GM19193 (cell line): ENCODE data around the gene NBEAL1.

Experiments used
- POLR2A ChIP-seq: IDR thresholded peaks from 4 replicates; pipeline ENCODE4 v1.6.1; 2011; ENCODE audit not compliant: insufficient read depth, insufficient read length; ENCODE audit errors: extremely low read depth

The NBEAL1 gene

DNA sequence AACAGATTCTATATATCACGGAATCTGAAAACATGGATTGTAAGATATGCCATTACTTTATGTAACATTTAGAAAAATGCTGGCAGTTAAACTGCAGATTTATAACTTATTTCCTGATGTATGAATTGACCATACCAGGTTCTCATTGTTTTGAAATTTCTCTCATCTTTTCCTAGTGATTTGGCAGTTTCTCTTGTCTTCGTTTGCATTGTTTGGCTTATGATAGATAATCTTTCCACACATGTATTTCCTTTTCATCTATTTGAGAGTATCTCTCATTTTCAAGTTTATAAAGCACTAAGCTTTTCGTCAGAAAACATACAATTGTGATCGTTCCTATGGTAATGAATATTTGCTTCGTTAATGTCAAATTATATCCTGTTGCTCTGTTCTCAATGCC lies 16.3 kb downstream of the NBEAL1 start:
- no peak for TF ChIP-seq POLR2A

DNA sequence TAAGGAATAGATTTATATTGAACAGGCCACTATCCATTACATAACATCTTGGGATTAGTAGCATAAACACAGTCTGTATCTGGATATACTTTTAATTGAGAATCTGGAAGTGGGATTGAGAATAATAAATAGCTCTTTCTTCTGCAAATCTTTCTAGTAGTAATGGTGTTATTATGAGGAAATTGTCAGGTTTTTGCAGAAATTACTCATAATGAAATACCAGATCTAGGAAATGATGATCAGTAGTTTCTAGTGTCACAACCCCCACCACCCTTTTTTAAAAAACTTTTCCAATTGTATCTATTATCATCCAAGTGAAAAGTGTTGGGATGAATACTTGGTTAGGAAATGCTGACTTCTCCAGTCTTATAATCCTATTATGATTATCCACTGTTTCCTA lies 18.7 kb downstream of the NBEAL1 start:
- no peak for TF ChIP-seq POLR2A

DNA sequence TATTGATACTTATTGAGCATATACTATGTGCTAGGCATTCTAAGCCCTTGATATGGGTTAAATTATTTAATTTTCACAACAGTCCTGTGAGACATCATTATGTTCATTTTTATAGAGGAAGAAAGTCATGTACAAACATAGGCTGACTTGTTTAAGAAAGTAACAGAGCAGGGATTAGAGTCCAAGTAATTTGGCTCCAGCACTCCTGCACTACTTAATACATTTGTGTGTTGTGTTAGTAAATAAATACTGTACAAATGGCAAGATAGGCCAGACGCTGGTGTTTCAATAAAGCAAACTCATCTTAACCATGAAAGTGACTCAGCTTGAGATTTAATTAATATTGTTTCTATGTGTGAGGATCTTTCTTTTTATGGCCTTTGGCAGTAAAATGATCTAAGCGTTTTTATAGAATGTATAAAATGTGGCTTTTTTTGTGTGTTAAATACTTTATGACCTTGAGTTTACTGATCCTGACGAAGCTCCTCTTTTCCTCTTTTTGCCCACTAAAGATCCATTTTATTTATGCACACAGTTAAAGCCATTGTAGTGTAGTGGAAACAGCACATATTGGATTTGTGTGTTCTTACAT lies 21.3 kb downstream of the NBEAL1 start:
- no peak for TF ChIP-seq POLR2A

DNA sequence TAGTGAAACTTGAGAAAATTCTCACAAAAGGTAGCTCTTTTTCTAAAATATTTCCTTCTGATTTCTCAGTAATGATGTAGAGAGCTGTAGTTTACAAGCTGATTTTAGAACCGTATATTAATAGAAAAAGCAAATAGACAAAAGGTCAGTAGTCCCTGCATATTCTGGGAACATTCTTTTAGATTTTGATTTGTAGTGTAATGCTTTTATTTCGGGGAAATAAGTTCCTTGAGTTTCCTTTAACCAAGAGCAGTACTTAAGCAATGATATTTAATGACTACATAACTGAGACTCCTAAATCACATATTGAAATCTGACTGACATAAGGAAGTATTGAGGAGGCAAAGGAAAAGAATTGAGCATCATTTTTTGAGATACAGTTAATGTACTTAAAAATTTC lies 22.4 kb downstream of the NBEAL1 start:
- TF ChIP-seq POLR2A, result no peak

DNA sequence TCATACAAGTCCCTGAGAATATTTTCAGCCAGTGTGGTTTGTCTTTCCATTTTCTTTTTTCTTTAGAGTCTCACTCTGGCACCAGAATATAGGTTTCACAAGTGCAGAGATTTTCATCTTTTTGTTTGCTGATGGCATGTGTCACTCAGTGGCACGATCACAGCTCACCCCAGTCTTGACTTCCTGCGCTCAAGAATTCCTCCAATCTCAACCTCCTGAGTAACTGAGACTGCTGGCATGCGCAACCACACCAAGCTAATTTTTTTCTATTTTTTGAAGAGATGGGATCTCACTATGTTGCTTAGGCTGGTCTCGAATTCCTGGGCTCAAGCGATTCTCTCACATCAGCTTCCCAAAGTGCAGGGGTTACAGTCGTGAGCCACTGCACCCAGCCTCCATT lies 23.9 kb downstream of the NBEAL1 start:
- TF ChIP-seq POLR2A, result no peak

DNA sequence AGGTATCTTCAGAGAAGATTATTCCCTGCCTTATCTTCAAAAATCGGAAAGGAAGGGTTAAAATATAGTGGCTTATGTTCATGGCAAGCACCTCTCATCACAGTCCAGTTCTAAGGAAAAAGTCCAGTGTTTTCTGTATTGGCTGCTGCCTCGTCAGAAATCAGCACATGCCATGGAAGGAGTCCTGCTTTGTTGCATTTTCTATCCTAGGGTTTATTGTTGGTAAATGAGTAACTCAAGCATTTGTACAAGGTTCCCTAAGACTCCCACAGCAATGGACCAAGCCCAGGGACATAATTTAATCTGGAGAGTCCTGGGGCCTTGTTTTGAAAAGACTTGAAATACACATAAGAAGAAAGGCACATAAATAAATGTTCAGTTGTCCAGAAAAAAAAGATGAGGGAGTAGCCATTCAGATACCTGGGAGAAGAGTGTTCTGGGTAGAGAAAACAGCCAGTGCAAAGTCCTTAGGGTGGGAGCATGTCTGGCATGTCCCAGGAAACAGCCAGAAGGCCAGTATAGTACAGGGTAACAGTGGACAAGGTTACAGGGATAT lies 26.4 kb downstream of the NBEAL1 start:
- TF ChIP-seq POLR2A, result no peak

DNA sequence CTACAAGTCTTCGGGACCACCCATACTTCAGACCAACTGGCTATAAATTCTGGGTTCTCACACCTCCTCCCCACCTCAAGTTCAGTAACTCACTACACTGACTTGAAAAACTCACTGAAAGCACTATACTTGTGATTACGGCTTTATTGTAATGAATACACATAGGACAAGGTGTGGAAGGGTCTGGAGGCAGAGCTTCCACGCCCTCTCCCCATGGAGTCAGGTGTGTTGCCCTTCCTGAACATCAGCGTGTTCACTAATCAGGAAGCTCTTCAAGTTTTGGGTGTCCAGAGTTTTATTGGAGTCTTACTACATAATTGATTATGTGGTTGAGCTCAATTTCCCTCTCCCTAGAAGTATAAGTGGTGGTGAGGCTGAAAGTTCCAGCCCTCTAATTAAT lies 27.5 kb downstream of the NBEAL1 start:
- no peak for TF ChIP-seq POLR2A

DNA sequence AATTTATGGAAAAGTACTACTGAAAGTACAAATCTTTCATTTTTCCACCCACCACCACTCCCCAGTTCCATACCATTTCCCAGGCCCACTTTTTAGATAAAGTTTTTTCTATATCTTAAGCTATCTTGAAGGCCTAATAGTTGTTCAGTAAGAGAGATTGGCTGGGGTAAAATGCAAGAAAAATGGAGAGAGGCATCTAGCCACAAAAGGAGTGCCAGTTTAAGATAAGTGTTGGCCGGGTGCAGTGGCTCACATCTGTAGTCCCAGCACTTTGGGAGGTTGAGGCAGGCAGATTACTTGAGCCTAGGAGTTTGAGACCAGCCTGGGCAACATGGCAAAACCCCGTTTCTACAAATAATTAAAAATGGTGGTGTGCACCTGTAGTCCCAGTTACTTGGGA lies 28.6 kb downstream of the NBEAL1 start:
- TF ChIP-seq POLR2A, result no peak

DNA sequence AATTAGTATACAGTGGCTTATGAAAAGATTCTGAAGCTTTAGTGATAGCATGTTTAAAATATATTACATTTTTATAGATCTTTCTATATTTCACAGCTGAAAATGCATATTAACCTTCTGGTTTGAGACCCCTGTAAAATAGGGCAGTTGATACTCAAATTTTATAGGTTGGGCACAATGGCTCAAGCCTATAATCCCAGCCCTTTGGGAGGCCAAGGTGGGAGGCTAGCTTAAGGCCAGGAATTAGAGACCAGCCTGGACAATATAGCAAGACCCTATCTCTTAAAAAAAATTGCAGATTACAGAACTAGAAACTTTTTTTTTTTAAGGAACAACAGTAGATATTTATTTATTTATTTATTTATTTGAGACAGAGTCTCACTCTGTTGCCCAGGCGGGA lies 31.2 kb downstream of the NBEAL1 start:
- TF ChIP-seq POLR2A, result no peak

DNA sequence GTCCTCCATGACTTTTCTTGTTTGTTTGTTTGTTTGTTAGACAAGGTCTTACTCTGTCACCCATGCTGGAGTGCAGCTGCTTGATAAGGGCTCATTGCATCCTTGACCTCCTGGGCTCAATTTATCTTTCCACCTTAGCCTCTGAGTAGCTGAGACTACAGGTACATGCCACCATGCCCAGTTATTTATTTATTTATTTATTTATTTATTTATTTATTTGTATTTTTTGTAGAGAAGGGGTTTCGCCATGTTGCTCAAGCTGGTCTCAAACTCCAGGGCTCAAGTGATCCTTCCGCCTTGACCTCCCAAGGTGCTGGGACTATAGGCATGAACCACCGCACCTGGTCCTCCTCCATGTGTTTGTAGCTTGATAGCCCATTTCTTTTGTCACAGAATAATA lies 37.9 kb downstream of the NBEAL1 start:
- TF ChIP-seq POLR2A, result no peak

DNA sequence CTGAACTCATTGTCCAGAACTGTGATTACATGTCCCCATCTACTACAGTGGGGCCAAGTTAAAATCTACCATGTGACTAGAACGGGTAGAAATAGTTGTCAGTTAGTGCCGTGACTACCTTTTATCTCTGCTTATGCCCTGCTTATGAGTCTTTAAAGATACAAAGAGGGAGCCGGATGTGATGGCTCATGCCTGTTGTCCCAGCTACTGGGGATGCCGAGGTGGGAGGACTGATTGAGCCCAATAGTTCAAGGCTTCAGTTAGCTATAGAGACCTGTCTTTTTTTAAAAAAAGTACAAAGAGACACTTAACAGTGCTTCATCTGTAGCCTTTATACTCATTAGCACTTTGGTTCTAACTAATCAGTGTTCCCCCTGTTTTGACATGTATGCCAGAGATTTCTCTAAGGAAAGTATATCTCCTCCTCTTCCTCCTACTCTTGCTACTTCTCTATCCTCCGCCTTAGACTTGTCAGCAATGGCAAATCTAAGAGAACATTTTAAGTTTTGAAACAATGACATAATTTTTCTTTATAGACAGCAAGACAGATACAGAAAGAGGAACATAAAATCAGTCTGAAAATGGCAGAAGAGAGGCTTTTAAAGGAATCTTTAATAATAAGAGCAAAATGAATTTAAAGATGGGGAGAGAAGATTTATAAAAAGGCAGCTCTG lies 45.0 kb downstream of the NBEAL1 start:
- no peak for TF ChIP-seq POLR2A

DNA sequence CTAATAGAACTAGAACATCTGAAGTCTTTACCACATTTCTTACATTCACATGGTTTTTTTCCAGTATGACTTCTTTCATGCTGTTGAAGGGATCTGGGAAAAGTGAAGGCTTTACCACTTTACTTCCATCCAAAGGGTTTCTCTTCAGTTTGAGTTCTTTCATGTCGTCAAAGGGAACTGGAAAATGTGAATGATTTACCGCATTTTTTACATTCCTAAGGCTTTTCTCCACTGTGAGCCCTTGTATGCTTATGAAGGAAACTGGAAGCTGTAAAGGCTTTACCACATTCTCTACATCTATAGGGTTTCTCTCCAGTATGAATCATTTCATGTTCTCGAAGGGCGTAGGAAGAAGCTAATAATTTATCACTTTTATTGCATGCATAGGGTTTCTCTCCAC lies 46.7 kb downstream of the NBEAL1 start:
- TF ChIP-seq POLR2A, result no peak

DNA sequence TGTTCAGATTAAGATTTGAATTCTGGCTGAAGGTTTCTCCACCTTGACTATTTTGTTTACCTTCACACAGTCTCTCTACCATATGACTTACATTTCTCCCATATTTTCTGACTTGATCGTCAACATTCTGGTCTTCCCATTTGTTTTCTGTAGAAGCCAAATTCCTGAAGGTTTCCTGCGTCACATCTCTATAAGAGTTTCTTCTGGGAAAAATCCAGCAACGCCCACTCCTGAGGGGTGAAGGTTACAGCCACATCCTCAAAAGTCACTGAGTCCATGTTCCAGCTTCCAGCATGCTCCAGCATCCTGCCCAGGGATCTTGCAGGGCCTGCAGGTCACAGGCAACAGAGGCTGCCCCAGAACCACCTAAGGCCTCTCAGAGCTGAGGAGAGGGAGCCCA lies 47.5 kb downstream of the NBEAL1 start:
- TF ChIP-seq POLR2A, result no peak

DNA sequence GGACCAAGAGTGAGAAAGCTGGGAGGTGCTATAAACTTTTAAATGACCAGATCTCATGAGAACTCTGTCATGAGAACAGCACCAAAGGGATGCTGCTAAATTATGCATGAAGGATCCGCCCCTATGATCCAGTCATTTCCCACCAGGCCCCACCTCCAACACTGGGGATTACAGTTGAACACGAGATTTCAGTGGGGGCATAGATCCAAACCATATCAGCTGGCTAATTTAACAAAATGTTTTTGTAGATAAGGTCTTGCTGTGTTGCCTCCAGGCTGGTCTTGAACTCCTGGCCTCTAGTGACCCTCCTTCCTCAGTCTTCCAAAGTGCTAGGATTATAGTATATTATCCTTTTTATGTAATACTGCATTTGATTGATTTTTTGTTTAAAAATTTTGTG lies 56.0 kb downstream of the NBEAL1 start:
- no peak for TF ChIP-seq POLR2A

DNA sequence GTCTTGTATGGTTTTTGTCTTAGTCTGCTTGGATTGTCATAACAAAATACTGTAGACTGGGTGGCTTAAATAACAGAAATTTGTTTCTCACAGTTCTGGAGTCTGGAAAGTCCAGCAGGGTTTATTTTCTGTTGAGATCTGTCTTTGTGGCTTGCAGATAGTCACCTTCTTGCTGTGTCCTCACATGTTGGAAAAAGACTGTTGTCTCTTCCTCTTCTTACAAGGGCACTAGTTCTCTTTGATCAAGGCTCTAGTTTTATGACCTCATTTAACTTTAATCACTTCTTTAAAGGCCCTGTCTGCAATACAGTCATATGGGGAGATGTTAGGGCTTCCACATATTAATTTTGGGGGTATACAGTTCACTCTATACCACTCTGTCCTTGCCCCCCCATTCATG lies 56.5 kb downstream of the NBEAL1 start:
- no peak for TF ChIP-seq POLR2A

DNA sequence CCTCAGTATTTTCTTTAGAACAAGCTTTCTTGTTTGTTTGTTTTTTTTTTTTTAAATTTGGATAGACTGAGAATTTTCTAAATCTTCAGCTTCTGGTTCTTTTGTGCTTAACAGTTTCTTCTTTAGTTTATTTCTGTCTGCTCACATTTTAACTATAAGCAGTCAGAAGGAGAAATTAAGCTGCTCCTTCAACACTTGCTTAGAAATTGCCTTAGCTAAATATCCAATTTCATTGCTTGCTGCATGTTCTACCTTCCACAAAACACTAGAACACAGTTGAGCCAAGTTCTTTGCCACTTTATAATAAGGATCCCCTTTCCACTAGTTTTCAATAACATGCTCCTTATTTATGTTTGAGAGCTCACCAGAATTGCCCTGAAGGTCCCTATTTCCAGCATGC lies 57.7 kb downstream of the NBEAL1 start:
- no peak for TF ChIP-seq POLR2A

DNA sequence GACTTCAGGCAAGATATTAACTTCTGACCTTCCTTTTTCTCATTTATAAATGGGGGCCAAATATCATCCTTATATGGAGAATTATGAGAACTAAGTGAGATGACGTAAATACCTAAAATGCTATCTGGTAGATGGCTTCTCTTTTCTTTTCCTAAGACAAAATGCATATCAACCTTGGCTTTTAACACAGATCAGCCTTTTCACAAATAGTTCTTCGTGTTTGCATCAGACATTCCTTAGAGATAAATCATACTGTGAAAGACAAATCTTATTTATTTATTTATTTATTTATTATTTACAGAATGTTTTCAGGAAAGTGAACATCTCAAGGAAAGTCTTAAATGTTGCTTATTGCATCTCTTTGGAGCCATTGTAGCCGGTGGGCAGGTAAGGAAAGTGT lies 62.8 kb downstream of the NBEAL1 start:
- no peak for TF ChIP-seq POLR2A

DNA sequence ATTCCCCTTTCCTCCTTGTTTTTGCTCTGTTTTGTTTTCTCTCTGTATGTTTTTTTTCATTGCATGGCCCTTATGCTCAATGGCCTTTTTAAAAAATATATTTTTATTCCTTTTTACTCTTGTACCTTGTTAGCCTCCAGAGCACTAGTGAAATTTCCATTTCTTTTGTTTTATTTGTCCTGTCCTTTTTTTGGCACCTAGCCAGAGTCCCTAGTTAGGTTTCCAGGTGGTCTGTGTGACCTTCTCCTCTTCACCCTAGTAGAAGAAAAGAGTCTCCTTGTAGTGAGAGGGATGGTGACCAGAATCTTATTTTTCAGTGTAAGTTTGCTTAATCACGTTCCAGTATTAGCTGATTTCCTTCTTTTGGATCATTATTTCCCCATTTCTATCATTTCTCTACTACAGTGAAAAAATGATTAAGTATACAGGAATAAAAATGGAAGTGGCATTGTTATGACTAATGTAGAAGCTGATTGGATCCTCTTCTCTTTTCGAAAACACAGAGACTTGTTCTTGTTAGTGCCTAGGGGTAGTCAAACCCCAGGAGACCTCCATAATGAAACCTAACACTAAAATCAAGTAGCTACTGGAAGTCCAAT lies 65.9 kb downstream of the NBEAL1 start:
- no peak for TF ChIP-seq POLR2A
